ENCODE results near the gene APOL3. TPM values are rescaled to one million over a fixed set of nuclear protein-coding genes. Genes with fewer than 3 reads are reported as not detected.
A peak's percentile ranks its signal among the peaks of the same experiment; 100 is the strongest.

The APOL3 gene
- total RNA-seq, 1 donor from 2014 or later, result not detected

- Mint-ChIP-seq H3K4me3 (no peak overlapping the region), H3K36me3 (ENCODE audit: low read depth) (no peaks in the 10 kb centered on the region), H3K9me3 (no peaks in the 10 kb centered on the region), H3K27me3 (ENCODE audit: low read depth) (peaks cover 2% of the 10 kb centered on the region), H3K27ac (ENCODE audit: unreplicated experiment) (no peak overlapping the region), H3K4me1 (no peaks in the 10 kb centered on the region)
- no peak for TF ChIP-seq CTCF (conservative IDR thresholded peaks at IDR 0.05)
- no peak for DNase-seq (ENCODE audit: low read depth, low spot score)
These were observed 22.3 kb upstream of the APOL3 start for GRCh38 chr22:36182857-36183256.

DNA sequence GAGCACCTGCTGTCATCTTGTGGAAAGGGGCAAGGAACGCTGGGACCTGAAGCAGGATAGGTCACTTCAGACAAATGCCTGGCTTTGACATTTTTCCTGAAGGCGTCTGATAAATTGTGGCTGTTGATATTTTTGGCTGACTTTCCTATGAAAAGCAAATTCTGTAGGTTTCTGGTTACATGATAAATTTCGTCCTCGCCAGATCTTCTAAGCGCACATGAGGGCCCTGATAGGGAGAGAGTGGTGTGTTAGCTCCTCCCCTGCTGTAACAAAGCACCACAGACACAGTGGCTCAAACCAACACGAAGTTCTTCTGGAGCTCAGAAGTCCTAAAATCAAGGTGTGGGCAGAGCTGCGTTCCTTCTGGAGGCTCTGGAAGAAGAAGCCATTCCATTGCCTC, 21.5 kb upstream of the APOL3 start:
- Mint-ChIP-seq H3K27me3 (ENCODE audit: low read depth) (peaks cover 2% of the 10 kb centered on the region), H3K9me3 (no peaks in the 10 kb centered on the region), H3K36me3 (ENCODE audit: low read depth) (no peaks in the 10 kb centered on the region), H3K4me1 (no peaks in the 10 kb centered on the region), H3K4me3 (no peak overlapping the region), H3K27ac (ENCODE audit: unreplicated experiment) (no peak overlapping the region)
- no peak for DNase-seq (ENCODE audit: low read depth, low spot score)
- no peak for TF ChIP-seq CTCF (conservative IDR thresholded peaks at IDR 0.05)

- Mint-ChIP-seq H3K27ac (ENCODE audit: unreplicated experiment) (no peak overlapping the region), H3K36me3 (ENCODE audit: low read depth) (no peaks in the 10 kb centered on the region), H3K4me3 (no peak overlapping the region), H3K27me3 (ENCODE audit: low read depth) (no peaks in the 10 kb centered on the region), H3K9me3 (no peaks in the 10 kb centered on the region), H3K4me1 (no peaks in the 10 kb centered on the region)
- no peak for TF ChIP-seq CTCF (conservative IDR thresholded peaks at IDR 0.05)
- DNase-seq (ENCODE audit: low read depth, low spot score), result no peak
These were observed 20.4 kb upstream of the APOL3 start for GRCh38 chr22:36180928-36181327.

GRCh38 chr22:36180038-36180880, 19.7 kb upstream of the APOL3 start:
- no peak overlapping the region for H3K27ac Mint-ChIP-seq (ENCODE audit: unreplicated experiment)
- DNase-seq (ENCODE audit: low read depth, low spot score), result peak; percentile 74

GRCh38 chr22:36177160-36177559, 16.6 kb upstream of the APOL3 start:
- Mint-ChIP-seq H3K36me3 (ENCODE audit: low read depth) (no peaks in the 10 kb centered on the region), H3K4me3 (no peak overlapping the region), H3K27me3 (ENCODE audit: low read depth) (no peaks in the 10 kb centered on the region), H3K27ac (ENCODE audit: unreplicated experiment) (no peak overlapping the region), H3K9me3 (peaks cover 4% of the 10 kb centered on the region), H3K4me1 (no peaks in the 10 kb centered on the region)
- DNase-seq (ENCODE audit: low read depth, low spot score), result no peak
- TF ChIP-seq CTCF (conservative IDR thresholded peaks at IDR 0.05), result no peak

More at GRCh38 chr22:36180038-36180880, 19.7 kb upstream of the APOL3 start:
- TF ChIP-seq CTCF (conservative IDR thresholded peaks at IDR 0.05), result peak; percentile 75
- Mint-ChIP-seq H3K4me1 (no peaks in the 10 kb centered on the region), H3K9me3 (peaks cover 4% of the 10 kb centered on the region), H3K27me3 (ENCODE audit: low read depth) (no peaks in the 10 kb centered on the region), H3K36me3 (ENCODE audit: low read depth) (no peaks in the 10 kb centered on the region), H3K4me3 (no peak overlapping the region)

Measured in neural crest cell (in vitro differentiated cells).